K562 (cell line): ENCODE data around the gene DAG1.

Experiments
- MYC ChIP-seq, 2 experiments: fragments of 250-450 bp in 1 of 2; sonication (Bioruptor Pico) in 1 of 2; IDR thresholded peaks; 2 replicates each; pipeline versions ENCODE4 v1.5.1 to v1.6.1; 2012 to 2021; ENCODE audit warnings: low read depth in 2 of 2, borderline replicate concordance in 1 of 2, improper control_type of control experiment in 1 of 2, low read length in 1 of 2, mild to moderate bottlenecking in 1 of 2, moderate library complexity in 1 of 2
- SMAD4 ChIP-seq: fragments of 250-450 bp; sonication (Bioruptor Pico); conservative IDR thresholded peaks from 2 replicates; pipeline ENCODE4 v1.8.0; 2021; ENCODE audit warnings: inconsistent platforms, mild to moderate bottlenecking, moderate library complexity
- TEAD4 ChIP-seq, 2 experiments: sonication (generic) in 1 of 2; formaldehyde crosslinking in 1 of 2; IDR thresholded peaks; 2 replicates each; pipeline versions ENCODE4 v1.6.1 to v1.8.0; 2012 to 2022; ENCODE audit warnings: borderline replicate concordance in 1 of 2, inconsistent platforms in 1 of 2, low read length in 1 of 2, mild to moderate bottlenecking in 1 of 2, missing genetic modification reagents in 1 of 2
- USF1 ChIP-seq: sonication (generic); formaldehyde crosslinking; IDR thresholded peaks from 2 replicates; pipeline ENCODE4 v1.9.0; 2022; ENCODE audit warnings: mild to moderate bottlenecking, missing genetic modification reagents
- ZBTB11 ChIP-seq, 3 experiments: fragments of 200-800 bp in 1 of 3; fragments of 250-450 bp in 1 of 3; fragments of 450-650 bp in 1 of 3; sonication (Bioruptor Pico) in 1 of 3; sonication (Bioruptor generic) in 1 of 3; formaldehyde crosslinking in 1 of 3; IDR thresholded peaks; 2 replicates each; pipeline versions ENCODE4 v1.6.1 to v1.8.0; 2016 to 2022; ENCODE audit warnings: mild to moderate bottlenecking in 2 of 3, missing genetic modification characterization in 2 of 3, missing compliant biosample characterization in 1 of 3, moderate library complexity in 1 of 3
- ZBTB9 ChIP-seq: fragments of 450-650 bp; formaldehyde crosslinking; IDR thresholded peaks from 2 replicates; pipeline ENCODE4 v1.4.0; 2020; ENCODE audit warnings: mild to moderate bottlenecking, moderate library complexity
- ZNF174 ChIP-seq: fragments of 250-450 bp; sonication (Bioruptor Pico); IDR thresholded peaks from 2 replicates; pipeline ENCODE4 v1.4.0; 2020; ENCODE audit warnings: mild to moderate bottlenecking

GRCh38 chr3:49535971-49536874, 66.2 kb downstream of the DAG1 start:
- no peak for TF ChIP-seq SMAD4 (CRISPR knock-in tag)
- TF ChIP-seq ZNF174 (CRISPR knock-in tag), result no peak
- TF ChIP-seq USF1 (CRISPR knock-in tag), result no peak
- TF ChIP-seq TEAD4 (IDR thresholded peaks at IDR 0.05; ENCODE audit: low read length), result no peak
- no peak for TF ChIP-seq TEAD4 (CRISPR knock-in tag; IDR thresholded peaks at IDR 0.05; ENCODE audit: borderline replicate concordance)
- TF ChIP-seq ZBTB11 (CRISPR knock-in tag; IDR thresholded peaks at IDR 0.05), result no peak
- TF ChIP-seq MYC (IDR thresholded peaks at IDR 0.05; ENCODE audit: low read depth, low read length), result no peak
- no peak for TF ChIP-seq MYC (CRISPR knock-in tag; IDR thresholded peaks at IDR 0.05; ENCODE audit: borderline replicate concordance, low read depth)
- no peak for TF ChIP-seq ZBTB9 (CRISPR knock-in tag)
